H9 (cell line): ENCODE data around the gene LPP. TPM values are rescaled to one million over a fixed set of nuclear protein-coding genes. Genes with fewer than 3 reads are reported as not detected.

ENCODE experiments used
- DNase-seq: peaks from one replicate; pipeline ENCODE4 v3.0.0-alpha.2; 2017
- H2AFZ ChIP-seq: one replicate; pipeline ENCODE4 v1.6.1; 2013; ENCODE audit warnings: mild to moderate bottlenecking, low read length, control low read depth, moderate library complexity
- H2AK5ac ChIP-seq: 2 replicates; pipeline ENCODE4 v1.6.1; 2013; ENCODE audit warnings: low read length, control low read depth, mixed read lengths; ENCODE audit not compliant: insufficient read length
- H2BK120ac ChIP-seq: one replicate; pipeline ENCODE4 v1.6.1; 2013; ENCODE audit warnings: low read depth, mild to moderate bottlenecking, low read length, control low read depth, inconsistent platforms; ENCODE audit not compliant: poor library complexity, severe bottlenecking
- H2BK12ac ChIP-seq: 2 replicates; pipeline ENCODE4 v1.6.1; 2013; ENCODE audit warnings: low read length, control low read depth, mixed read lengths, low read depth; ENCODE audit not compliant: insufficient read length
- H2BK15ac ChIP-seq: 2 replicates; pipeline ENCODE4 v1.6.1; 2013; ENCODE audit warnings: low read depth, low read length, control low read depth
- H2BK20ac ChIP-seq: one replicate; pipeline ENCODE4 v1.6.1; 2013; ENCODE audit warnings: low read depth, mild to moderate bottlenecking, low read length, control low read depth, inconsistent platforms; ENCODE audit not compliant: poor library complexity, severe bottlenecking
- H2BK5ac ChIP-seq: 2 replicates; pipeline ENCODE4 v1.6.1; 2013; ENCODE audit warnings: low read length, control low read depth, mixed read lengths; ENCODE audit not compliant: insufficient read length
- H3K14ac ChIP-seq: 2 replicates; pipeline ENCODE4 v1.6.1; 2013; ENCODE audit warnings: low read length, control low read depth; ENCODE audit not compliant: insufficient read depth
- H3K18ac ChIP-seq: 2 replicates; pipeline ENCODE4 v1.6.1; 2013; ENCODE audit warnings: low read depth, mild to moderate bottlenecking, mixed read lengths, low read length, control low read depth; ENCODE audit not compliant: insufficient read length
- H3K23ac ChIP-seq: 2 replicates; pipeline ENCODE4 v1.6.1; 2013; ENCODE audit warnings: low read length, control low read depth, mixed read lengths, low read depth; ENCODE audit not compliant: insufficient read length
- H3K23me2 ChIP-seq: 2 replicates; pipeline ENCODE4 v1.6.1; 2013; ENCODE audit warnings: low read depth, mild to moderate bottlenecking, mixed read lengths, low read length, control low read depth; ENCODE audit not compliant: insufficient read length, poor library complexity, severe bottlenecking
- H3K27ac ChIP-seq: 2 replicates; pipeline ENCODE4 v1.5.1; 2013; ENCODE audit warnings: low read length, control low read depth, mixed read lengths, low read depth; ENCODE audit not compliant: insufficient read length
- H3K27me3 ChIP-seq: 2 replicates; pipeline ENCODE4 v1.6.1; 2013; ENCODE audit warnings: low read length, control low read depth, inconsistent platforms; ENCODE audit not compliant: insufficient read depth
- H3K4ac ChIP-seq: 2 replicates; pipeline ENCODE4 v1.6.1; 2013; ENCODE audit warnings: low read depth, mild to moderate bottlenecking, control low read depth, inconsistent platforms, low read length, moderate library complexity
- H3K4me1 ChIP-seq: 2 replicates; pipeline ENCODE4 v1.6.1; 2013; ENCODE audit warnings: low read length, control low read depth, inconsistent platforms; ENCODE audit not compliant: insufficient read depth
- H3K4me2 ChIP-seq: 2 replicates; pipeline ENCODE4 v1.6.1; 2013; ENCODE audit warnings: low read length, control low read depth, mixed read lengths; ENCODE audit not compliant: insufficient read length, insufficient read depth
- H3K56ac ChIP-seq: 2 replicates; pipeline ENCODE4 v1.6.1; 2013; ENCODE audit warnings: low read depth, mild to moderate bottlenecking, mixed read lengths, low read length, control low read depth; ENCODE audit not compliant: insufficient read length
- H3K79me1 ChIP-seq: 2 replicates; pipeline ENCODE4 v1.6.1; 2013; ENCODE audit warnings: low read depth, mild to moderate bottlenecking, moderate library complexity, low read length, control low read depth, inconsistent platforms; ENCODE audit not compliant: insufficient read depth, poor library complexity, severe bottlenecking
- H3K79me2 ChIP-seq: 2 replicates; pipeline ENCODE4 v1.6.1; 2013; ENCODE audit warnings: low read length, control low read depth, inconsistent platforms; ENCODE audit not compliant: insufficient read depth
- H3K9ac ChIP-seq: 2 replicates; pipeline ENCODE4 v1.6.1; 2013; ENCODE audit warnings: low read length, control low read depth, mixed read lengths; ENCODE audit not compliant: insufficient read length; ENCODE audit errors: extremely low read depth
- H3K9me3 ChIP-seq: one replicate; pipeline ENCODE4 v1.6.1; 2013; ENCODE audit warnings: low read depth, low read length, inconsistent platforms; ENCODE audit not compliant: control insufficient read depth
- H3T11ph ChIP-seq: one replicate; pipeline ENCODE4 v1.6.1; 2013; ENCODE audit warnings: mild to moderate bottlenecking, low read length, control low read depth, inconsistent platforms
- H4K20me1 ChIP-seq: one replicate; pipeline ENCODE4 v1.6.1; 2013; ENCODE audit not compliant: control insufficient read depth, insufficient read length, insufficient read depth
- H4K5ac ChIP-seq: 2 replicates; pipeline ENCODE4 v1.6.1; 2013; ENCODE audit warnings: low read depth, mild to moderate bottlenecking, mixed read lengths, low read length, control low read depth; ENCODE audit not compliant: insufficient read length
- H4K8ac ChIP-seq: replicated peaks from 2 replicates; pipeline ENCODE4 v1.6.1; 2013; ENCODE audit warnings: low read length, control low read depth, mixed read lengths, low read depth; ENCODE audit not compliant: insufficient read length
- H4K91ac ChIP-seq: 2 replicates; pipeline ENCODE4 v1.6.1; 2013; ENCODE audit warnings: low read depth, mild to moderate bottlenecking, moderate library complexity, mixed read lengths, low read length, control low read depth; ENCODE audit not compliant: insufficient read length
- H3K27ac Mint-ChIP-seq, 3 experiments: 2 replicates in 2 of 3; 3 replicates in 1 of 3; pipeline ENCODE4 v1.8.0; 2020 to 2021; ENCODE audit warnings: mixed read lengths in 3 of 3, mild to moderate bottlenecking in 1 of 3, moderate library complexity in 1 of 3
- H3K27me3 Mint-ChIP-seq: 2 replicates; pipeline ENCODE4 v1.8.0; 2021; ENCODE audit warnings: low read depth, mild to moderate bottlenecking, moderate library complexity, mixed read lengths
- H3K36me3 Mint-ChIP-seq, 3 experiments: 2 replicates in 2 of 3; 3 replicates in 1 of 3; pipeline ENCODE4 v1.8.0; 2020 to 2021; ENCODE audit warnings: low read depth in 3 of 3, mixed read lengths in 3 of 3; ENCODE audit not compliant: insufficient read depth in 1 of 3
- H3K4me1 Mint-ChIP-seq, 2 experiments: 2 replicates each; pipeline ENCODE4 v1.8.0; 2020; ENCODE audit warnings: mixed read lengths in 2 of 2
- H3K4me3 Mint-ChIP-seq, 2 experiments: 2 replicates in 1 of 2; 3 replicates in 1 of 2; pipeline ENCODE4 v1.8.0; 2020 to 2021; ENCODE audit warnings: mild to moderate bottlenecking in 2 of 2, mixed read lengths in 2 of 2, moderate library complexity in 1 of 2
- H3K9me3 Mint-ChIP-seq, 2 experiments: 2 replicates in 1 of 2; 3 replicates in 1 of 2; pipeline ENCODE4 v1.8.0; 2020; ENCODE audit warnings: mild to moderate bottlenecking in 2 of 2, mixed read lengths in 2 of 2, moderate library complexity in 1 of 2
- WGBS: extraction: QIAGEN DNeasy Blood & Tissue Kit; methylation state at CpG from one replicate; pipeline ENCODE4 v1.1.7; 2013; ENCODE audit warnings: missing lambda C conversion rate, low lambda C conversion rate, mixed read lengths; ENCODE audit not compliant: insufficient read length; ENCODE audit errors: extremely low coverage; 5-methylcytosine and 5-hydroxymethylcytosine counted together
- total RNA-seq: library from RNA; stranded (reverse); gene quantifications from 2 replicates; pipeline ENCODE4 v1.2.1, GENCODE V29; 2021
- TF ChIP-seq, protein P1 (sequence below): fragments of 200-600 bp; sonication (generic); conservative IDR thresholded peaks from 3 replicates; pipeline ENCODE4 v1.8.0; 2021; ENCODE audit warnings: antibody characterized with exemption, mild to moderate bottlenecking

The LPP gene
- total RNA-seq, 1 experiment from 2014 or later: 64.6 TPM

DNA sequence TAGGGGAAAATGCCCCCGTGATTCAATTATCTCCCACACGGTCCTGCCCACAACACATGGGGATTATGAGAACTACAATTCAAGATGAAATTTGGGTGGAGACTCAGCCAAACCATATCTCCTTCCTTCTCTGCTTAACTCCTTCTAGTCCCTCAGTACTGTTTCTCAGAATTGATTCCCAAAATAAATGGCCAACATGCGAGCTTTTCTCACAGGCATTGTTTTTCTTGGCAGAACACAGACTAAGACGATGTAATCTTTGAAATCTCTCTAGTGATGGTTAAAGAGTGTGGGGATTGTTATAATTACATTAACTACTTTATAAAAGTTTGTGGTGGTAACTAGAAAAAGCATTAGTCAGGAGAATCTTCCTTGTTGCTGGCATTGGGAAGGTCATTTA lies 366.5 kb downstream of the LPP start:
- no CpG with 5 or more reads among the region's 4 CpGs for WGBS
- H3K27me3 Mint-ChIP-seq: no peaks in the 10 kb centered on the region
- H3K79me2 ChIP-seq: no peaks in the 10 kb centered on the region

More for the DNA sequence above, 366.5 kb downstream of the LPP start:
- no peak overlapping the region for H4K91ac ChIP-seq
- no peaks in the 10 kb centered on the region for H3K4me1 ChIP-seq
- H3K9me3 ChIP-seq: no peaks in the 10 kb centered on the region
- H3K9ac ChIP-seq: no peak overlapping the region
- no peak overlapping the region for H4K5ac ChIP-seq
- H2BK12ac ChIP-seq: no peak overlapping the region
- H3K23me2 ChIP-seq: no peaks in the 10 kb centered on the region
- no peak overlapping the region for H3K27ac ChIP-seq
- H2BK120ac ChIP-seq: no peak overlapping the region
- H2BK15ac ChIP-seq: no peak overlapping the region
- no peaks in the 10 kb centered on the region for H3K27me3 ChIP-seq
- TF ChIP-seq, protein P1, sequence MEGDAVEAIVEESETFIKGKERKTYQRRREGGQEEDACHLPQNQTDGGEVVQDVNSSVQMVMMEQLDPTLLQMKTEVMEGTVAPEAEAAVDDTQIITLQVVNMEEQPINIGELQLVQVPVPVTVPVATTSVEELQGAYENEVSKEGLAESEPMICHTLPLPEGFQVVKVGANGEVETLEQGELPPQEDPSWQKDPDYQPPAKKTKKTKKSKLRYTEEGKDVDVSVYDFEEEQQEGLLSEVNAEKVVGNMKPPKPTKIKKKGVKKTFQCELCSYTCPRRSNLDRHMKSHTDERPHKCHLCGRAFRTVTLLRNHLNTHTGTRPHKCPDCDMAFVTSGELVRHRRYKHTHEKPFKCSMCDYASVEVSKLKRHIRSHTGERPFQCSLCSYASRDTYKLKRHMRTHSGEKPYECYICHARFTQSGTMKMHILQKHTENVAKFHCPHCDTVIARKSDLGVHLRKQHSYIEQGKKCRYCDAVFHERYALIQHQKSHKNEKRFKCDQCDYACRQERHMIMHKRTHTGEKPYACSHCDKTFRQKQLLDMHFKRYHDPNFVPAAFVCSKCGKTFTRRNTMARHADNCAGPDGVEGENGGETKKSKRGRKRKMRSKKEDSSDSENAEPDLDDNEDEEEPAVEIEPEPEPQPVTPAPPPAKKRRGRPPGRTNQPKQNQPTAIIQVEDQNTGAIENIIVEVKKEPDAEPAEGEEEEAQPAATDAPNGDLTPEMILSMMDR: no peak
- no peak overlapping the region for H4K8ac ChIP-seq
- H3K56ac ChIP-seq: no peak overlapping the region
- H2BK20ac ChIP-seq: no peak overlapping the region
- H3K4me2 ChIP-seq: no peak overlapping the region
- DNase-seq: no peak
- no peak overlapping the region for H3K18ac ChIP-seq
- peaks cover 2 to 10% of the 10 kb centered on the region in 2 experiments; a peak in 3 of 4 replicates for H3K4me1 Mint-ChIP-seq
- H2AK5ac ChIP-seq: no peak overlapping the region
- H4K20me1 ChIP-seq: no peaks in the 10 kb centered on the region
- peaks cover 2 to 6% (median 5%) of the 10 kb centered on the region in 3 experiments; a peak in 4 of 7 replicates for H3K36me3 Mint-ChIP-seq
- H3K4ac ChIP-seq: no peak overlapping the region
- no peak overlapping the region for H3K14ac ChIP-seq
- peaks cover 3% of the 10 kb centered on the region for H3K79me1 ChIP-seq
- no peak overlapping the region for H3K27ac Mint-ChIP-seq
- no peak overlapping the region for H3K23ac ChIP-seq
- no peak overlapping the region for H2BK5ac ChIP-seq
- 0 out of 5 replicates have a peak, but pooled peaks cover 0 to 2% of the 10 kb centered on the region in 2 experiments for H3K9me3 Mint-ChIP-seq
- no peak overlapping the region for H3T11ph ChIP-seq
- no peak overlapping the region for H2AFZ ChIP-seq
- no peak overlapping the region for H3K4me3 Mint-ChIP-seq
